ENCODE data around the gene RTN4R. TPM values are rescaled to one million over a fixed set of nuclear protein-coding genes. Genes with fewer than 3 reads are reported as not detected.

Gene RTN4R
- total RNA-seq, 1 experiment from 2014 or later = 25.0 TPM

GRCh38 chr22:20219667-20220628, 48.2 kb downstream of the RTN4R start:
- DNase-seq (ENCODE audit: low spot score) = no peak
- peak; percentile 54 for ATAC-seq
- Mint-ChIP-seq H3K36me3 (peaks cover 3% of the 10 kb centered on the region; the same call in 1 of the 2 replicates), H3K9me3 (peaks cover 13% of the 10 kb centered on the region), H3K4me3 (no peak overlapping the region), H3K27me3 (ENCODE audit: low read depth) (peaks cover 3% of the 10 kb centered on the region; the same call in 1 of the 2 replicates), H3K27ac (no peak overlapping the region), H3K4me1 (no peaks in the 10 kb centered on the region)
- CTCF ChIA-PET = interaction anchor here (2.3 kb wide), 1 partner anchor 18 kb away, joined by 12 read pairs; no protein-coding TSS in a partner anchor
- TF ChIP-seq E2F4 (CRISPR knock-in tag; IDR thresholded peaks at IDR 0.05; ENCODE audit: borderline replicate concordance, low read depth) (no peak), NFYB (CRISPR knock-in tag; conservative IDR thresholded peaks at IDR 0.05; ENCODE audit: low read depth) (peak; percentile 53; the same call in 1 of the 2 replicates), USF2 (CRISPR knock-in tag; IDR thresholded peaks at IDR 0.05) (no peak), USF1 (CRISPR knock-in tag; IDR thresholded peaks at IDR 0.05) (peak; percentile 66; the same call in 1 of the 2 replicates), TCF7 (CRISPR knock-in tag; IDR thresholded peaks at IDR 0.05; ENCODE audit: low read depth) (no peak)
- POLR2A ChIA-PET = no interaction called here

GRCh38 chr22:20218987-20219386, 49.1 kb downstream of the RTN4R start:
- DNase-seq (ENCODE audit: low spot score) (no peak), ATAC-seq (no peak)
- H3K36me3 Mint-ChIP-seq = no peaks in the 10 kb centered on the region
- ChIA-PET CTCF (interaction anchor here (1.0 kb wide), 1 partner anchor 20 kb away, joined by 4 read pairs; no protein-coding TSS in a partner anchor), POLR2A (no interaction called here)
- no peak overlapping the region for H3K4me3 Mint-ChIP-seq
- H3K27me3 Mint-ChIP-seq (ENCODE audit: low read depth) = no peaks in the 10 kb centered on the region
- H3K4me1 Mint-ChIP-seq = no peaks in the 10 kb centered on the region
- no peak overlapping the region for H3K27ac Mint-ChIP-seq
- peaks cover 5% of the 10 kb centered on the region for H3K9me3 Mint-ChIP-seq
- no peak for TF ChIP-seq ZNF671 (CRISPR knock-in tag; IDR thresholded peaks at IDR 0.05)
- TF ChIP-seq CREB1 (CRISPR knock-in tag; IDR thresholded peaks at IDR 0.05) = no peak
- TF ChIP-seq TP53 (CRISPR knock-in tag; IDR thresholded peaks at IDR 0.05) = no peak
- no peak for TF ChIP-seq E2F5 (CRISPR knock-in tag; IDR thresholded peaks at IDR 0.05)
- no peak for TF ChIP-seq MLX (CRISPR knock-in tag; IDR thresholded peaks at IDR 0.05)
- no peak for TF ChIP-seq ZSCAN18 (CRISPR knock-in tag; IDR thresholded peaks at IDR 0.05)
- no peak for TF ChIP-seq RORB (CRISPR knock-in tag; IDR thresholded peaks at IDR 0.05)
- TF ChIP-seq SMAD3 (CRISPR knock-in tag; IDR thresholded peaks at IDR 0.05; ENCODE audit: borderline replicate concordance) = no peak
- TF ChIP-seq ZNF138 (CRISPR knock-in tag; conservative IDR thresholded peaks at IDR 0.05) = no peak
- no peak for TF ChIP-seq JAZF1 (CRISPR knock-in tag; IDR thresholded peaks at IDR 0.05)
- no peak for TF ChIP-seq ZNF121 (CRISPR knock-in tag; IDR thresholded peaks at IDR 0.05)
- no peak for TF ChIP-seq AR (CRISPR knock-in tag; IDR thresholded peaks at IDR 0.05)
- TF ChIP-seq ZNF532 (CRISPR knock-in tag; IDR thresholded peaks at IDR 0.05; ENCODE audit: borderline replicate concordance) = no peak
- TF ChIP-seq IRF2 (CRISPR knock-in tag; IDR thresholded peaks at IDR 0.05; ENCODE audit: borderline replicate concordance, low read depth) = no peak
- no peak for TF ChIP-seq MAX (CRISPR knock-in tag; IDR thresholded peaks at IDR 0.05)

All from WTC11 (cell line).